ENCODE measurements around the gene PDE4B.
A peak's percentile ranks its signal among the peaks of the same experiment; 100 is the strongest.

Gene PDE4B

DNA sequence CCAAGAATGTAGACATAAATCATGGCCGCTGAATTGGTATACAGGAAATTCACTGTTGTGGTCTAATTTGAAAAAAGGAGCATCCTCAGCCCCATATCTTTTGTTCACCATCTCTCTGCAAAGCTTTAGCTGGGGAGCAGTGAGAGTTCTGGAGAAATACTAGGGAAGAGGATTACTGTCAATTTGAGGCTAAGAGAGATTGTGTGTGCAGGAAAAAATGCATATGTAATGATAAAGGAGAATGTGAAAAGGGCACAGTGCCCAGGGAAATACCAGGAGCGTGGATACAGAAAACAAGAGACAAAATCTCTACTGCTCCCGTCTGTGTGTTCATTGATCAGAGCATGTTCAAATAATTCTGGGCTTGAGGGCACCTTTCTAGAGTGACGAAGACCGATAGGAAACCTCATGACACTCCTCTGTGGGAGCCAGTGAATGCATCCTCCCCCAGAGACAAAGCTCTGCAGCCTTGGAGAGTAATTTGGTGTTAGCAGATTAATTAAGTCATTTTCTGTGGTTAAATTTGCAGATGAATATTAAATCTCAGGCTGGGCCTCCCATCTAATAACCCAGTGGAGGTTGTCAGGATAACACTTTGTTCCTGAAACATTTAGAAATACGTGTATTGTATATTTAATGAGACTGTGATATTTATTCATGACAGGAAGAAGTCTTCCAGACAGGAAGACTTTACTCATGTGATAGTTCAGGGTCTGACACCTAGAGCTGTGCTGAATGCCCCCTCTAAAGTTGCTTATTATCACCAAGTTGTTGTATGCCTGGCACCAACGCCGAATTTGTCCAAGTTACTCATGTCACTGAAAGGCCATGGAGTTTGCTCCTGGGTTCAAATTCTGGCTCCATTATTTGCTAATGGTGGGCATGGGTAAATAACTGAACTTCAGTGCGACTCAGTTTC is 453.9 kb downstream of the PDE4B start:
- no peak for DNase-seq

DNA sequence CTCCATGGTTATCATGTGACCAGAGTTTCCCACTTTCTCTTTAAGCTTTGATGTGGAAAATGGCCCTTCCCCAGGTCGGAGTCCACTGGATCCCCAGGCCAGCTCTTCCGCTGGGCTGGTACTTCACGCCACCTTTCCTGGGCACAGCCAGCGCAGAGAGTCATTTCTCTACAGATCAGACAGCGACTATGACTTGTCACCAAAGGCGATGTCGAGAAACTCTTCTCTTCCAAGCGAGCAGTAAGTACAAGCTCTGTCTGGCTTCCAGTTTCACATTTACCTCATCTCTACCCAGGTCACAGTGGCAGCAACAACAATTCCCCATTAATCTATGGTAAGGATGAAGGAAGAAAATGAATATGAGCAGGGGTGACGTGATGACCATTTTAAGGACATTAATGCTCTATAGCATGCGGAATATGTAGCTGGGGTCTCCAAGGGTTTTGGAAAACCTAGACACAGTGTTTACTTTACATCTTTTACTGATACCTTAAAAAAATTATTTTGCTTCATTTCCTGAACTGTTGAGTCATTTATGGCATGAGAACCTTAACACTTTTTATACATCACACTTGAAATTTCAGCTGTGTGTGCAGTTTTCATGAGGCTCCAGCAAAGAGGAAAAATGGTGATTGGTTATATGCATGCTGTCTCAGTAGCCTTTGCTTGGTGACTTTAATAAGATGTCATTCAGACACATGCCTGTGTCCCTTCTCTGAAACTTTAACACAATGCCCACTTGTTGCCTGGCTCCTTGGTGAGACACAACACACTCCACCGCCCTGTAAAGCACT is 454.9 kb downstream of the PDE4B start:
- peak; percentile 38 for DNase-seq

DNA sequence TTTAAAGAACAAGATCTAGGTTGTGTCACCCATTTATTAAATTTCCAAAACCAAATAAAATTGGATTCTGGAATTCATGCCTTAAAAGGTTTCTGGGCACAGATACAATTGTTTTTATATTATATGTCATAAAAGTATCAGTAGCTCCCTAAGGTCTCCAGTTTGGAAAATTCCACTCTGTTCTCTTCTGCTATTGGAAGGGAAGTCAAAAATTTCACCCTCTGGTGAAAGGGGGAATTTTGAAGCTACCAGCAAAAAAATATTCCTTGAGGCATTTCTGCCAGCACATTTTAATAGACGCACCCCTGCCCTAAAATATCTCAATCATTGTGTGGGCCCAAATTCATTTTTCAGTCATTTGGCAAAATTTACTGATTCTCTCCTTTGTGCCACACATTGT is 455.6 kb downstream of the PDE4B start:
- DNase-seq = no peak

DNA sequence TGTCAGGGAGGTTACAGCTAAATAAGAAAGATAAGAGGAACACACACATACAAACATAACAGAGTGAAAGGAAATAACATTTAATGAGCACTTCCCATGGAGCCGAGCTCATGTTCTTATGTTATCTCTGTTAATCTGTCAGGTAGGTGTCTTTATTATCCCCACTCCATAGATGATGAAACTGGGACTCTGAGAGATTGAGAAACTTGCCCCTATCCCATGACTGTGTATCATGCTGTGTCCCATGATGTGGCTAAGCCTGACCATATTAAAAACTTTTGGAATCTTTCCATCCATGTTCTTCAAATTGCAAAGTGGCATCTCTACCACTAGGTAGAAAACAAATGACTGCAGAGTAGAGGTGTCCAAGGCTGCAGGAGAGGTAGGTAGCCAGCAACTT is 456.1 kb downstream of the PDE4B start:
- no peak for DNase-seq

DNA sequence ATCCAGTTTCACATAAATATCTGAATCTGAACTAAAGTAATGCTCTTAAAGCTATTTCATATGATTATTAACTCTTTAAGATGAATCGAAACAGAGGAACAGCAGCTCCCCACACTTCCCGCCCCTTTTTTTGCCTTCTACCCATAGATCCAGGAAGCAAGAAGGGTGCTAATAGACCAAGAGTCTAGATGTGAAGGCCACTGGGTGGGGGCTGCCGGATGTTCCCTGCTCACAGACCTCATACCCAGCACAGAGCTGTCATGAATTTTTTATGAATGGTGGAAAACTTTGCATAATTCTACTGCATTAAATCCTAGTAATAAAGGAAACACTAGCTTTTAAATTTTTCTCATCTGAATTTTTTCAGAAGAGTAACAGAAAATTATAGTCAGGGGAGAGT is 457.4 kb downstream of the PDE4B start:
- no peak for DNase-seq

DNA sequence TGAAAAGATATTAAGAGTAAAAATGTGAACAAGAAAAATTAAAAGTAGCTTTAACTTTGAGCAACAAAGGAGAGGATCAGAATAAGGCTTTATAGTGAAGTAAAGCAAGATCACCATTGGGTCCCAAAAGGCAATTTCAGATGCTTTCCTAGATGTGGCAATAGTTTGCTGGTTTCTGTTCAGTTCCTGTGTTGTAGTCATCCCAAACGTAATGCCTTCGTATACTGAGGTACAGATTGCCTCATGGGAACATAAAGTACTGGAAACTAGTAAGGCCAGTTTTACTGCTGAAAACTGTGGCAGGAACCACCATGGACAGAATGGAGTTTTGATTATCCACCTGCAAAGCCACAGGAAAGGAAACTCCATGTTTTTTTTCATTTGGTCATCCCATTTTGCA is 457.8 kb downstream of the PDE4B start:
- no peak for DNase-seq

DNA sequence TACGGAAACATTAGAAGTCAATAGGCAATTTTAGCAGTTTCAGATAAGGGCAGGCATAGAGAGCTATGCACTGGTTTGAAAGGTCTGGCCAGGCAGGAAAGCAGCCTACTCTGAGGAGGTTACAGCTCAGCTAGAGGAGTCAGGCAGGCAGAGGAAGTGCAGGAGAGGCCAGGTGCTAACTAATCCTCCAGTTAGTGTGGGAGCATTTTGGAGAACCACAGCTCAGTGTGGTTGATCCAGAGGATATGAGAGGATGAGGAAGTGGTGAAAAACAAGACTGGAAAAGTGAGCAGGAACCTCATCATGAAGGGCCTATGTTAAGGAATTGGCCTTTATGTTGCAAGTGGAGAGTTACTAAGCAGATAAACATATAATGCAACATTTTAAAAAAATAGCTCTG is 458.9 kb downstream of the PDE4B start:
- no peak for DNase-seq

DNA sequence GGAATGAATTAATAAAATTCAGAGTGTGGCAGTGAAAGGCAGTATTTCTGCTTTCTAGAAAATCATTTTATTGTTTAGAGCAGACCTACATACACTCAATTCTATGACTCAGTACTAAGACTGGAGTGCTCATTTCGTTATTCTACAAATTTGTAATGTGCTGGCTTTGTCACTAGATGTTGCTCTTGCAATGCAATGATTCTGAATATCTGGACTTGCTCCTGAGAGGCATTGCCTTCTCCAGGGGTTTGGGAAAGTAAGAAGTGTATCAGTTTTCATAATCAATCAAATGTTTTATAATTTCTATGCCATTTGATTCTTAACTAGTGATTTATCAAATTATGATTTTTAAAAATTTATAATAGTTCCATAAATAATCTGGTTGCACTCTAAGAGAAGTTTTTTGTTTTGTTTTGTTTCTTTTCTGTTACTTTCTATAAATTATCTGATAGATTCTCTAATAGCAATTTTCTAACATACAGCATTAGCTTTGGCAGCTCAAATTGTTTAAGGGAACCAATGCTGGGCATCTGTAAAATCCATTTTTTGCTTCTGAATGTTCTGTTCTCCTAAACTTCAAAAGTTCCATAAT is 460.7 kb downstream of the PDE4B start:
- no peak for DNase-seq

DNA sequence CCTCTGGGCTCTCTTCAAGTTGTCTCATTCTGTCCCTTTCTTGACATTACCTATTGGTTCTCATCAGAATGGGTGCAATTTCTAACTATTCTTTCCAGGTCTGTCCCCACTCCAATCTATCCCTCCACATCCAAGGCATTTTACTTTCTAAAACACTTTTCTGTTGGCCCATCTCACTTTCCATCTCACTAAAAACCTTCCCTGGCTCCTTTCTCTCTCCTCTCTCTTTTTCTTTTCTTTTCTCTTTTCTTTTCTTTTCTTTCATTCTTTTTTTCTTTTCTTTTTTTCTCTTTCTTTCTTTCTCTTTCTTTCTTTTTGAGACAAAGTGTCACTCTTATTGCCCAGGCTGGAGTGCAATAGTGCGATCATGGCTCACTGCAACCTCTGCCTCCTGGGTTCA is 462.1 kb downstream of the PDE4B start:
- no peak for DNase-seq

DNA sequence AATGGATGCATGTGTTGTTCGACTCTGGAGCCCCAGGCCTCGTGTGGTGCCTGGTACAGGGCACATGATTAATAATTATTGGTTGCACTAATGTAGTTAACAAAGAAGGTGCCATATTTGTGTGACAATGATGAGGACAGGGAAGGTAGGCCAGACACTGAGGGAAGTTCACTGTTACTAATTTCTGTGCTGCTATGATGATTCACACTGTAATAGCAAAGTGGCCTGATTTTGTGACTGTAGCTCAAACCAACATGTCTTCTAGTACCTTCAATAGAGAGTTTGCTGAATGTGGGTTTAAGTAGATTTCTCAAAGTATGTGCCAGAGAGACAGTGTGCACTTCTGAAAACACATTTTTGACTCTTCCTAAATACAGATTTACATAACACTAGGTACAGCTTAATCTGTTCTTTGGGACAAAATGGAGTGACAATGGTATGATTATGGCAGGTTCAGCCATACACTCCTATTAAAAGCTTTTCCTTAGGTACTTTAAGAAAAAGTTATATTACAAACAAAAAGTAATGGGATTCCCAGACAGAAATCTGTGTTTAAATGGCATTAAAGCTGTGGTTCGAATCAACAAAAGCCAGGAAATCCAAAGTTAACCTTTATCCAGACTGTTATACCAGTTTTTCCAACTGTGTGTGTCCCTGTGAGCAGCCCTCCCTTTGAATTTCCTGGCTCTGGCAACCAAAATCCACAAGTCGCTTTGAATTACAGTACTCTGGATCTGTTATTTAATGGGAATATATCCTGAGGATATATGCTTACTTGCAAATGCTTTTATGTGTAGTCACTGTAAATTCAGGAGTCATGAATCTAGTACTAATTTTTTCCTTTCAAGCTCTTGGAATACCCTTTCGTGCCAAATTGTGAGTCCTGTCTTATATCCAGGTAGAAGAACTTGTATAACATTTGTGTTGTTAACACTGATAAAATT is 464.2 kb downstream of the PDE4B start:
- no peak for DNase-seq

DNA sequence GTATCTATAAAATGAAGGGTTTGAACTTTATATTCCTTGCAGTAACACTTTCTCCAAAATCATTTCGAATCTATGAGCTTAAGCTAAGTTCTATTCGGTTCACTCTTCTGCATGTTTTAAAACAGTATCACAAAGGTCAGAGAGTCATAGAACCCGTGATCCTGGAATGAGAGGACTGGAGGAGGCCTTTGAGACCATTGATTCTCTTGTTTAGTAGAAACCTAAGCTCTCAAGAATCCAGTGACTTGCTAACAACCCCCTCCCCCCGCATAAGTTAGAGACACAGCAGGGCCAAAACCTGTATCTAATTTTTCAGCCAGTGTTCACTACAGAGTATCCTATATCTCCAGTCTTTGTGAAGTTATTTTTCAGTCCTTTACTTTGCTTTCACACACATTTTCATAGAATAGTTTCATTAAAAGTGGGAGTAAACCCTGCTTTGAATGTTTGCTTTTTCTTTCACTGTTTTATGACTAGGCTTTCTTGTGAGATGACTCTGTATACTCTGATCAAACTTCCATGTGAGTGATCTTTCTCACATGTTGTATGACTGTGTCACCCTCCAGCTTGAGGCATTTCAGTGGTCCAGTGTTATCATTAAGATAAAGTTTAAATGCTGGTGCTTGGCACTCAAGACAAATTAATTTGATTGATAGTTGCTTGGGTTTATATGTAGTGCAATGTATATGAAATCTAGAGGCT is 465.9 kb downstream of the PDE4B start:
- no peak for DNase-seq

DNA sequence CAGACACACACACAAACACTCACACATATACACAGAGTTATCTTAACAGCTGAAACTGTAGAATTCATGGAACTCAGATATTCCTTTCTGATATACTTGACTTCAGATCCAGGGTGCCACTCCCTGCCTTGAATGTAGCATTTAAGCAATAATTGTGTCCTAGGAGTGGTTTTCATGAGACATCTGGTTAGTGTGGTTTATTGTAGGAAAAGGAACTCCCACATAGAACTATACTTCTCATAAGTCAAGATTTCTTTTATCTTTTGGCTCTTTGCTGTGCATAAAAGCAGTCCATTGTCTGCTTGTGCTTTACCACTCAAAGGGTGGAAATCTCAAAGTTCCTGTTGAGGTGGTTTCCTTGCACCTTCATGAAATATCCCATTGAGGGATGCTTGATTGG is 468.7 kb downstream of the PDE4B start:
- DNase-seq = no peak

DNA sequence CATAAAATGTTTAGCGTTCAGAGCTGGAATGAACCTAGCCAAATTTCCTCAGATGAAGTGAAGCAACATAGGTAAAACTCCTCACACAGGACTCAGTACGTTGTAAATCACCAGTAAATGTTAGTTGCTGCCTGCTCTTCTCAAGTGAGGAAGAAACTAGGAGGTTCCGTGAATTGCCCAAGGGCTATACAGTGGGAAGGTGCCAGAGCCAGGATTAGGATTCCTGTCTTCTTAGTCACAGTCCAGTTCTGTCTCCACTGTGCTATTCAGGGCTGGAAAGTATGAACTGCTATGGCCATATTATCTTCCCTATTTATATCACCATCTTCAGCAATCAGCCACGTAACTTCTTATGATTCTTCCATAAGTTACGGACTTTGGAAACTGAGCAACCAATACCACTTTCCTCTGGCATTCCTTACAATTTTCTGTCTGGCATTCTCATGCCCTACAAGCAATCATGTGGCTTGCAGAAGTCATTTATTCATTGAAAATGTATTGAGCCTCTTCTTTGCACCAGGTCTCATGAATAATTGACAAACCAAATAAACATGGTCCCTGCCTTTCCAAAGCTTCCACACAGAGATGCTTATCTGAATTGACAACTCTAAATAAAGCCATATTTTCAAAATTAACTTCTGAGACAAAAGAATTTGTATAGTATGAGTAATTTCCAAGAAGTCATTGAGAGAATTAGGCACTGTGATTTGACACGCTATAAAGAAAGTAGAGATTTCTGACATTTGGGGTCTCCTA is 469.7 kb downstream of the PDE4B start:
- DNase-seq = no peak

DNA sequence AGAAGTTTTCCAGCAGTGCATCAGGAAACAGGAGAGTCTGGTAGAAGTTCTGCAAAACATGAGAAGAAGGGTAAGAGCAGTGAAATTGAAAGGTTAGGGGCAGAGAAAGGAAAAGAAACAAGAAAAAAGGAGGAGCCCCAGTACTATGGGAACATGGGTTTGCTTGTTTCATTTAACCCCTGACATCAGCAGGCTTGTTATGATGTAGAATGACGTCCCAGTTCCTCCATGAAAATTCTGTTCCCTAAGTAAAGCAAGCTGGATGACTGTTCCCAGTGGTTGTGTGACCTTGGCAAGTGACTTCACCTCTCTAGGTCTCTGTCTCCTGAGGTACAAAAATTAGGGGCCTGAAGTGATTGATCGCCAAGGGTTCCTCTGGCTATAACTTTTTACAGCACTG is 472.6 kb downstream of the PDE4B start:
- no peak for DNase-seq

DNA sequence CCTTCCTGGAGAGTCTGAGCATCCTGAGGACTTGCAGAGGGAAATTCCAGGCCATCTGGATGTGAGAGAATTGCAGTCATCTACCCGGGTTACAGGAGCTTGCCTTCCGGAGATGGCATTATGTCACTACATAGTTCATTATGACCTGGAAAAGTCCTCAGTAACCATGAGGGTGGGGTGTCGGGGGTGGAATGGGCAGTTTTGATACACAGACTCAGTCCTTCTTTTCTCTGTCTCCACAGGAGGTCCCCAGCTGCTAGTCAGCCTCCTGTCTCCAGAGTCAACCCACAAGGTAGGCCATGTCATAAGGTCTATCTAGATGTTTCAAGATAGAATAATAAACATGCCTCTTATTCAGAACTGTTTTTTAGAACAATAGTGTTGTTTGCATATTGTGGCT is 473.1 kb downstream of the PDE4B start:
- DNase-seq = no peak

DNA sequence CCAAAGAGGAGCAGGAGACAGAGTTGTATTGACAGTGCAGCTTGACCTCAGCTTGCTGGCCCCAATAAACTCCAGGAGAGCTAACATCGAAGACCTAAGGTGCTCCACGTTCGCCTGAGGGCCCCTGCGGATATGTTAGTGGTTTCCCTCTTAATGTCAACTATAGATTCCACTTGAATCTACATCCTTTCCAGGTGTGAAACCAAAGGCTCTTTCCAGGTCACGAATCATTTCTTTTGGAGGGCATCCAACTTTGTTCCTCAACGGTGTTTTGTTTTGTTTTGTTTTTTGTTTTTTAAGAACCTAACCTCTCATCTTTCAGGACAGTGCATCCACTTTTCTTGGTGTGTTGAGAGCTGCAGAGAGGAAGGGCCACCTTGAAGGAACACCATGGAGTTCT is 473.7 kb downstream of the PDE4B start:
- DNase-seq = no peak

DNA sequence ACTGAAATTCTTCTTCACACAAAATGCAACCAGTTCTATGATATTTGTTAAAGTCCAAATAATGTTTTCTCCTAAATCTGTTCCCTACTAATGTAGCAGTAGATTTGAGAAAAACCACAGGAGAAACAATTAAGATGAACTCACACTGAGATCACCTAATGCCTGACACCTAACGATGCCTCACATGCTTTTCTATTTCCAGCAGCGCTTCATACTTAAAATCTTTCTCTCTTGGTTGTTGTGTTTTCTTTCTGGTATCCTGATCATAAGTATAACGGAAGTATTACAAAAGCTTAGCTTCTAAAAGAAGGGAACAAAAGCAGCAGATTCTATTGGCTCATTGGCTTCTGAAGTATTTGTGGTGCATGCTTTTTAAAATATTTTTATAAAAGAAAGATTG is 474.1 kb downstream of the PDE4B start:
- no peak for DNase-seq

DNA sequence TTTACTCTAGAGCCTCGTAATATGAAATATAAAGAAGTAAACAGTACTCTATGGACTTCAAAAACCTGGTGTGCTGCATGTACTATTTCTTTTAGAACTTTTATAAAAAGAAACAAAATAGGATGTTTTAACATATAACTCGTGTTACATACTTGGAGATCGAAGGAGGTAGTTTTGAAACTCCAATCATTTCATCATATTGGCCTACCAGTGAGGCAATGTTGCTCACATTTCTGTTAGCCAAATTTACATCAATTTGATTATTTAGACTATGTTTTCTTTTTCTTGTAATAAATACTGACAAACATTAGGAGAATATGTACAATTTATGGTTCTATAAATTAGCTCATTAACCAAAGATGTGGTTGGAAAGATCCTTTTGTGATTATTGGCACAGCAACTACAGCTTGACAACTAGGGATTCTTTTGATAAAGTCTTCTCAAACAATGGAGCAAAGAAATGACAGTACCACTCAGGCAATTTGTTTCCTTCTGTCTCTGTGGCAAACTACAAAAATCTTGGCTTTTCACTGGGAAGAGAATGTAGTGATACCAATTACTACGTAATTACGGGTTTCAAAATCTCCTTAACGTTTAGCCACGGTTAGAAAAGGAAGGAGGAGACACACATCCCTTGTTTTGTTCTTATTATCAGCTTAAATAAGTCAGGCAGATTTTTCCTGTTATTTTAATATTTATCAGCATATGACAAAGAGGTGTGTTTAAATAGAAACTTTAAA is 474.7 kb downstream of the PDE4B start:
- no peak for DNase-seq

DNA sequence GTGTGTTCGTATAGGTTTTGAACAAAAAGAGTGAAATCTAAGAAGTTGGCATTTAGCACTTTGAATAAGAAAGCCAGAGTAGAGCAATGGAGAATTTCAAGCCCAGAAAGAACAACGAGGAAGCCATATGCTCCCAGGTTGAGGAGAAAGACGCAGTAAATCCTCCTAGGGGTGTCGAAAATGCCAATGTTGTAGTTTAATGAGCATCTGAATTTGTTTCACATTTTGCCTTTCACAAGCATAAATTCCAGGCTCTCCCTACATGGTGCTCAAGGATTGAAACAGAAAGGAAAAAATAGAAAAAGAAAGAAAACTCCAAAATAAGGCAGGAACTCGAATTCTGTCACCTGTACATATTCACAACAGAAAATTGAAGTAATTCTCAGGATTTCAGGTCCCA is 476.5 kb downstream of the PDE4B start:
- no peak for DNase-seq

DNA sequence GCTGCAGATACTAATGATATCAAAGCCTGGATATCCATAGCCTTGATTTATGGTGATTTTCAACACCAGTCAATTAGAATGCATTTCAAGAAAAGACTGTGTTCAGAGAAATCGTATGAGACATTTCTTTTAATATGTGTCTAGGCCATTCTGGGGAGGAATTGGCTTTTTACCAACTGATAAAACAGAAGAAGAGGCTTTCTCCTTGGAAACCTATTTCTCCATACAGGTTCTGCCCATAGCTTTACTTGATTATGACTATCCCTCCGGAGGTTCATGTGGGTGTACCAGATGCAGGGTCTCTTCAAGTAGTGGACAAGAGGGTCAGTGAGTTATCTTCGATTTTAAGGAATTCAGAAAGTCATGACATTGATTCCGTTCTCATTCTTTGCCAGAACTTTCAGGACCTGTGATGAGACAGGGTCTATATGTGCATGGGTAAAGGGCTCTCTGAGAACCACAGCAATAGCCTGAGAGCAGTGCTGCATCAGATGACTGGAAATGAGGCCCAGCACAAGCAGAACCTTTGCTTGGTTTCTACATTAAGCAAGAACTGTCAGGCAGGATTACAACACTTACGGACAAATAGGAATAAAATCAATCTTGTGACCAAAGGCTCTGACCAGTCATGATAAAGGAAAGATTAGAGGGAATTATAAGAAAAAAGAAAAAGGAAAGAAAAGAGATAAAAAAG is 477.6 kb downstream of the PDE4B start:
- DNase-seq = no peak
